GM19025 (cell line): ENCODE measurements around the gene CHD9.
A peak's percentile ranks its signal among the peaks of the same experiment; 100 is the strongest.
"Not testable (repeated sequence)": the region's sequence is repeated elsewhere in the genome, so short reads cannot be mapped to it uniquely, and the experiment has no call there.

Experiments used
- ATAC-seq: cut with Tn5 transposase; IDR thresholded peaks from one replicate; pipeline ENCODE4 v1.9.1; 2021; ENCODE audit warnings: mild to moderate bottlenecking, low read depth, moderate library complexity; ENCODE audit not compliant: unreplicated experiment

CHD9 gene

DNA sequence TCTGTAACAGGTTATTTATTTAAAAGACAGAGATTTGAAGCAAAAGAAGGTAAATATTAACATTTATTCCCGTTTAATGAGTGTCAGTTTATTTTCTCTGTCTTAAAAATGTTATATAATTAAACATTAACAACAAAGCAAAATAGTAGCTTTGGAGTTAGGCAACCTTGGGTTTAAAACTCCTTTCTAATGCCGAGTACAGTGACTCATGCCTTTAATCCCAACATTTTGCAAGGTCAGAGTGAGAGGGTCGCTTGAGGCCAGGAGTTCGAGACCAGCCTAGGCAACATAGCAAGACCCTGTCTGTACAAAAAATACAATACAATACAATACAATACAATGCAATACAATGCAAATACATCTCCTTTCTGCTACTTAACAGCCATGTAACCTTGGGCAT lies 128.7 kb downstream of the CHD9 start:
- no peak for ATAC-seq

DNA sequence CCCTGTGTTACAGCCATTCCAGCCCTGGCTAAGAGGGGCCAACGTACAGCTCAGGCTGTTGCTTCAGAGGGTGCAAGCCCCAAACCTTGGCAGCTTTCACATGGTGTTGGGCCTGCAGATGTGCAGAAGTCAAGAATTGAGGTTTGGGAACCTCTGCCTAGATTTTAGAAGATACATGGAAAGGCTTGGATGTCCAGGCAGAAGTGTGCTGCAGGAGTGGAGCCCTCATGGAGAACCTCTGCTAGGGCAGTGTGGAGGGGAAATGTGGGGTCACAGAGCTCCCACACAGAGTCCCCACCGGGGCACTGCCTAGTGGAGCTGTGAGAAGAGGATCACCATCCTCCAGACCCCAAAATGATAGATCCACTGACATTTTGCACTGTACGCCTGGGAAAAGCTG lies 130.9 kb downstream of the CHD9 start:
- ATAC-seq, result not testable (repeated sequence)

DNA sequence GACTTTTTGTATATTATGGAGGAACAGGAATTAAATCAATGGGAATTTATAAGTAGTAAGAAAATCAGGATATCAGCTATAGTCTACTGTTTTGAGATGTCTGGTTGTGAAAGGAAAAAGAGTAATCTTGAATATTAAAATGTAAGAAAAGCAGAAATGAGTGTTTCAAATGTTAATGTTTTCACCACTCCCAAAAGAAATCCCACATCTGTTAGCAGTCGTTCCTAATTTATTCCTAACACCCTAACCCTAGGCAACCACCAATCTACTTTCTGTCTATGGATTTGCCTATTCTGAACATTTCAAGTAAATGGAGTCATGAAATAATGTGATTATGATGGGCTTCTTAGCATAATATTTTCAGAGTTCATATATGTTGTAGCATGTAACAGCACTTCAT lies 133.0 kb downstream of the CHD9 start:
- no peak for ATAC-seq

DNA sequence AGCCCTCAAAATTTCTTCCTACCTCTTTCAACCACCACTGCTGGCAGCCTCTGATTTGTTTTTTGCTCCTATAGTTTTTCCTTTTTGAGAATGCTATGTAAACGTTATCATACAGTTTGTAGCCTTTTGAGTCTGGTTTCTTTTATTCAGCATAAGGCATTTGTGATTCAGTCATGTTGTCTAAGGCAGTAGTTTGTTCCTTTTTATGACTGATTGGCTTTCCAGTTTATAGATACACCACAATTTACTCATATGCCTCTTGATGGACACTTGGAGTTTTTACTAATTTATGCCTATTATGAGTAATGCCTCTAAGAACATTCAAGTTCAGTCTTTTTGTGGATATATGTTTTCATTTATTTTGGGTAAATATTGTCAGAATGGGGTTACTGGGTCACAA lies 136.6 kb downstream of the CHD9 start:
- ATAC-seq, result no peak

DNA sequence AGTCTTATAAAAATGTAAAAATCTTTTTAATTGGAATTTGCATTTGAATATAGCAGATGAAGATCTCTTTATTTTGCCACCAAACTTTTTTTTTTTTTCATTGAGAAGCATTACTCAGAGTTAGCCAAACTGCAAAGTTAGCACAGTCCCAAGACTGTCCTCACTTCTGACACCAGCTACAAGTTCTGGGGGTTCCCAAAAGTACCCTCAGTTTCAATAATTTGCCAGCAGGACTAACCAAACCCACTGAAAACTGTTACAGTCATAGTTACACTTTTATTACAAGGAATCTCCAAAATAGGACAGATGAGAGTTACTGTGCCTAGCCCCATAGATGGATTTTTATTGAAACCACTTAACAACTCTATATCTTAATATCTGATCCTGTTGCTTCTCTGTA lies 144.1 kb downstream of the CHD9 start:
- no peak for ATAC-seq

DNA sequence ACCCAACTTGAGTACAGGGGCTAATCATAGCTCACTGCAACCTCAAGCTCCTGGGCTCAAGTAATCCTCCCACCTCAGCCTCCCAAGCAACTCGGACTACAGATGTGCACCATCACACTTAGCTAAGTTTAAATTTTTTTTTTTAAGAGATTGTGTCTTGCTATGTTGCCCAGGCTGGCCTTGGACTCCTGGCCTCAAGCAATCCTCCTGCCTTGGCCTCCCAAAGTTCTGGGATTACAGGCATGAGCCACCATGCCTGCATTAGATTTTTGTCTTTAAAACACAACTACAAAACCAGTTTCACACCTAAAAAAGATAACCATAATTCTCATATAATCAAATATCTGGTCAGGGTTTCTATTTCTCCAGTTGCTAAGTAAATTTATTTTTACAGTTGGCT lies 147.1 kb downstream of the CHD9 start:
- ATAC-seq, result no peak

DNA sequence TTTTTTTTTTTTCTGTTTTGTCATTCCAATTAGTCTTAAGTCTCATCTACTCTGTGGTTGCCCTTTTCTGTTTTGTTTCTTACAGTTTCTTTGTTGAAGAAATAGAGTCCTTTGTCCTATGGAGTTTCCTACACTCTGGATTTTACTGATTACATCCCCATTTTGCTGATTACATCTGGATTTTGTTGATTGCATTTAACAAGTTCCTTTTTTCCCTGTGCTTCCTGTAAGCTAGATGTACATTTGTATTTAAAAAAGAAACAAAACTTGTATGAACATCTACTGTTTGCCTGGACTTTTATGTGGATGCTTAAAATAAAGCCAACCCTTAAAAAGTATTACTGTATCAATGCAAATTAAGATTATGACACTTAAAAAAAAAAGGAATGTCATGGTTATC lies 147.6 kb downstream of the CHD9 start:
- ATAC-seq, result no peak

DNA sequence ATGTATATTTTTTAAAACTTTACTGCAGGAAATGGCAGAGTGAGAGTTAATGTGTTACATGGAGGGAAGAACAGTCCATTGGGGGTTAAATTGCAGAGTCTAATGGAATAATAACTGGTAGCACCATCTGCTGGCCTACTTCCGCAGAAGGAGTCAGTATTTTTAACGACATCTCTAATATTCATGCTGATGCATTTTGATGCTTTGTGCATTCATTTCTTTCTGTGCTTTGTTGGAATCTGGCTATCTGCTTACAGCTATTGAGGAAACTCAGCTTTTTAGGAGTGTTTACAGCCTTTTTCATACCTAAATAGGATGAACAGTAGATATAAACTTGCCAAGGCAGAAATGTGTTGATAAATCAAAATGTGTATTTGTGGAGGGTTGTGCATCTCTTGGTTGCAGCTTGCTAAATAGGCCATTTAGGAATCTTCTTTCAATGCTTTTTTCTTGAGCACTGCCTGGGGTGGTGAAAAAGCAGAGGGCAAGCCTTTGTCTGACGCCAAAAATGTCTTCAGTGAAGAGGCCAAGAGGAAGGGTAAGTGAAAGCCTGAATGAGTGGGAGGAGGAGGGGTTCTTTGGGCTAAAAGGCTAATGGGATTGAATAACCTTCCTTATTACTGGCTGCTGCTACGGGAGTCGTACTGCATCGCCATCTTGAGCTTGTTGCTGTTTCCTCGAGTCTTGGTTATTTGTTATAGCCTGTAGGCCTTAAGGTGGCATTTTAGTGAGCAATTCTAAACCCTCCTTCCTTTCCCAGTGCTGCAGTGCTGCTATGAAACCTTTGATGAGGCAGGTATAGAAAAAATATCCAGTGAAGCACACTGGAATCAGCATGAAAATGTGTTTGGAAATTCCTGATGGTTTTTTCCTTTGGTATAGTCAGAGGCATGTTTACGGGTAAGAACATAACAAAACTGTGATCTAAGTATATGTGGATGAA lies 153.3 kb downstream of the CHD9 start:
- ATAC-seq, result peak; percentile 85

DNA sequence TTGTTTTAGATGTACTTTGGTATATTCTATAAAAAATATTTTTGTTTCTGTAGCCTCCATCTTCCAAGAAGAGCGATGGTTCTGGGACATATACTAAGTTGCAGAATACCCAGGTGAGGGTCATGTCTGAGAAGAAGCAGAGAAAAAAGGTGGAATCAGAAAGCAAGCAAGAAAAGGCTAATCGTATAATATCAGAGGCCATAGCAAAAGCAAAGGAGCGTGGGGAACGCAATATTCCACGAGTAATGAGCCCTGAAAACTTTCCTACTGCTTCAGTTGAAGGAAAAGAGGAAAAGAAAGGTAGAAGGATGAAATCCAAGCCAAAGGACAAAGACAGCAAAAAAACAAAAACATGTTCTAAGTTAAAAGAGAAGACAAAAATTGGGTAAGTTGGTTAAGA lies 154.6 kb downstream of the CHD9 start:
- ATAC-seq, result no peak

DNA sequence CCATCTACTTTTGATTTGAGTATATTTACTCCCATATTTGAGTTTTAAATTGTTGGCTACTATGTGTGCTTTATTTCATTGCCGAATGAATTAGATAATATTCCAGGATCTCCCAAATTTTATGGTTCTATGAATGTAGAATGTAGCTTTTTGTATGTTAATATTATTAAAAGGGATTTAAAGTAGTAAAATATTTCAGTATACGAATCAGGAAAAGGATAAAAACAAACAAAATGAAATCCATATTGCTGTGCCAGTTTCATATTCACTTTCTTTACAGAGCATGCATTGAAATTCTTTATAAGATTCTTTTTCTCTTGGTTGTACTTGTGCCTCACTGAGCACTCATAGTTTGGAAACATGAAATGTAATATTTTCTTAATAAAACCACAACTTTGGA lies 155.1 kb downstream of the CHD9 start:
- ATAC-seq, result no peak

DNA sequence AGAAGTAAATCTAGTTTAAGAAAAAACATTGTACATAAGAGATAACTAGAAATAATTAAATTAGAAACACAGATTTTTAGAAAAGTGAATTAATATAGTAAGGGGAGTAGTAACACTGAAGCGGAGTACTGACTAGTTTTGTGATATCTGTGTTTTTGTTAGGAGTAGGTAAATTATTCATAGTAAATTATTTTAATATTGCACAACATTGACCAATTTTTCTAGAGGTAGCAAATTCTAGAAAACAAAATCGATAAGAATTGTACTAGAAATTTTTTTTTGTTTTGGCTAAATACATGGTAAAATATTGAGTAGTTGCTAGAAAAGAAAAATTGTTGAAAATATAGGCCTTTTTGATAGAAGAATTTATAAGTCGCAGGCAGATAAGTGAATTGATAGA lies 156.5 kb downstream of the CHD9 start:
- ATAC-seq, result no peak

DNA sequence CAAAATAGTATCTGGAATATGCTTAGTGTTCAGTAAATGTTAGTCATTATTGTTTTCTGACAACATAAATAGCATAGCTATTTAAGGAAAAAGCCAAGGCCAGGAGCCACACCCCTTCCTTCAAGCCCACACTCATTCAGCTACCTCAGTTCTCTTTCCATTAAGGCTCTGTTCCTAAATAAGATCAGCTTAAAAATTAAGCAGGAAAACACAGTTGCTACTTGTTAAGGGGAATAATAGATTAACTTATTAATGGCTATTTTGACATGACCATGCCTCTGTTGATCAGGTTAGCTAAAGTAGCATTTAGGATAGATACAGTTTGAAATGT lies 158.1 kb downstream of the CHD9 start:
- no peak for ATAC-seq

DNA sequence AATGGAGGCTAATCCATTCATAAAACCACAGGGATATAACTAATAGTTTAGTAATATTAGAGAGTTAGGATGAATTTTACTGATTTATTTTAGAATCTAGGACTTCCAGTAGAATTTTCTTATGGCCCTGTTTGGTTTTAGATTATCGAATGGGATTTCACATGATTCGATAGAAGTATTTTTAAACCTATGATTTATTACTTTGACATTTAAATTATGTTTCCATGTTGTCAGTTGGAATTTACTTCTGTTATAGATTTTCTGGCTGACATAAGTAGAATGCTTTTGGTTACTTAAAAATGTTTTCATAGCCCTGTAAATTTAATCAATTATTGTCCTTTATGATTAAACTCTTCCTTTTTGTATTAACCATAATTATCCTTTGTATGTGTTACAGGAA lies 158.8 kb downstream of the CHD9 start:
- ATAC-seq, result no peak

DNA sequence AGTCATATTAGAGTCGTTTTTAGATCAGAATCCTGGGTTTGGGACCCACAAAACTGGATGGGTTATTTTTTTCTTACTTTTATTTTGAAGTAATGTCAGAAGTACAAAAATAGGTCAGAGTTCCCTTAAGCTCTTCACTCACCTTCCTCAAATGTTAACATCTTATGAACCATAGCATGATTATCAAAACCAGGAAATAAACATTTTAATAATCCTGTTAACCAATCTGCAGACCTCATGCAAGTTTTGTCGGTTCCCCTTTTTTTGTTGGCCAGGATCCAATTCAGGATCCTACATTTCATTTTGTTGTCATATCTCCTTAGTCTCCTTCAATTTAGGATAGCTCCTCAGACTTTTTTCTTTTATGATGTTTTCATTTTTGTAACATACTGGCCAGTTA lies 162.0 kb downstream of the CHD9 start:
- no peak for ATAC-seq

DNA sequence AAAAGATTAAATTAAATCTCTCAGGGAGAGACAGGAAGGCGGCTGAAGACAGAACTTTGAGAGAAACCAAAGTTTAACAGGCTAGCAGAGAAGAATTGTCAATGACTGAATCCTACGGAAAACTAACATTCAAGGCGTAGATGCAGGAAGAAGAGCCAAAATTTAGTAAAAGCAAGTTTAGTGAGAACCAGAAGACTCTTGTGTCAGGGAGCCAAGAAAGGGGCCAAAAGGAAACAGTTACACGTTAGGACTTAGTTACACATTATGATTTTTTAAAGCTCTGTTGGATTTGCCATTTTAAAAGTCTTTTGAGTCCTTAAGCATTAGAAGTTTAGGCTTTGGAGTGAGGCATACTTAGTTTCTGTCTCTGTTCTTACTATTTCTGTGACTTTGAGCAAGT lies 164.6 kb downstream of the CHD9 start:
- ATAC-seq, result no peak

DNA sequence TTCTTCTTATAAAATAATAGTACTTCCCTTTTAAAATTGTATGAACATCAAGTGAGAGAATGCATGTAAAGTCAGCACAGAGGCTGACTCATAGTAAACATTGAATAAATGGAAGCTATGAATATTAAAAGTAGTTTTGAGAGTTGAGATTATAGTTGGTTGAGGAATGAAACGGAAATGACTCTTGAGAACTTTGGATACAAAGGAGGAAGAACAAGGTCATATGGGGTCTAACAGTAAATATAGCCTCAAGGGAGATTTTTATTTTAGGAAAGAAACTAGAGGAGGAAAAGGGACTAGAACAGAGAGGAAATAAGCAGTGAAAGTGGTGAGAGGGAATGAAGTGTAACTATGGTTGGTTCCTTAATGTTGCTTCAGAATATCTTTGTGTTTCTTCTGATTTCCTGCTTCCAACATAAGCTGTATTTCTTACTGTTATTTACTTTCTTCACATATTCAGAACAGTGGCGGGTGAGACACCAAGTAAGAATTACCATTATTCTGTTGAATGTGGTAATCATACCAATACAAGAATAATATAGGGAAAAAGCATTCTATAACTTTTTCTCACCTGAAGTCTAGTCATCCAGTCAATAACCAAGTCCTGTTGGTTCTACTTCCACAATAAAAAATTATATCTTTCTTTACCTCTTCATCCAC lies 165.1 kb downstream of the CHD9 start:
- no peak for ATAC-seq

DNA sequence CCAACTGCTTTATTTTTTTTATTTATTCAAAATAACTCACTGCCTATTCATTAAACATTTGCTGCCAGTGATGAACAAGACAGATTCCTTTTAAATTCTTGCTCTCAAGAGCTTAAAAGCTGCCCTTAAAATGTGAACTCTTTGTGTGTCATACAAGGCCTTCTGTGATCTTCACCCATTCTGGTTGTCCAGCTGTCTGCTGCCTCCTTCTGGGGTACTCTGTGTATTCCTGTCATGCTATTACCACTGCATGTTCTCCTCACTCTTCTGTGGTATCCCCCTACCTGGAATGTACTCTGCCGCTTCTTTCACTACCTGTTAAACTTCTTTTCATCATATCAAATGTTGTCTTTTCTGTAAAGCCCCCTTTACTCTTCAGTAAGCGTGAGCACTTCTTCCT lies 165.8 kb downstream of the CHD9 start:
- no peak for ATAC-seq

DNA sequence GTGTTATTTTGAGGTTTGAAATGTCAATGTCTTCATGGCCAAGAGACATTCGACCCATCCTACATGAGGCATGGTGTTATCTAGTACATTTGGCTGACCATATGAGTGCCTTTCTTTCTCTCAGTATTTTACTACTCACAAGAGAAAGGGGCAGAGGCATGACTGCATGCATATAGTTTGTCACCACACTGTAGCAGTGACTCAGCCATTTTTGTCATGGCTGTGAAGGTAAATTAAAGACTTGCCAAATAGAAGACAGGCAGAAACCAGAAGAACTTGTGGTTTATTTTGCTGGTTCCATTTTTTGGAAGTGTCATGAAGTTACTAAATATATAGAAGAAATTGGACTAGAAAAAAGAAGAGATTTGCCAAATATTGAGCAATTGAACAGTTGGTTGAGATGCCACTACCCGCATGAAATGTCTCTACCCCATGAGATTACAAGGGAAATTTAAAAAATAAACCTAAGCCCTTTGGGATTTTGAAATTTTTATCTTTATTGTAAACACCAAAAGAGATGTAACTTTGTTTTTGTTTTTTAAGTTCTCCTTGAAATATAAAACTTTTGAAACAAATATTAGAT lies 170.3 kb downstream of the CHD9 start:
- no peak for ATAC-seq

DNA sequence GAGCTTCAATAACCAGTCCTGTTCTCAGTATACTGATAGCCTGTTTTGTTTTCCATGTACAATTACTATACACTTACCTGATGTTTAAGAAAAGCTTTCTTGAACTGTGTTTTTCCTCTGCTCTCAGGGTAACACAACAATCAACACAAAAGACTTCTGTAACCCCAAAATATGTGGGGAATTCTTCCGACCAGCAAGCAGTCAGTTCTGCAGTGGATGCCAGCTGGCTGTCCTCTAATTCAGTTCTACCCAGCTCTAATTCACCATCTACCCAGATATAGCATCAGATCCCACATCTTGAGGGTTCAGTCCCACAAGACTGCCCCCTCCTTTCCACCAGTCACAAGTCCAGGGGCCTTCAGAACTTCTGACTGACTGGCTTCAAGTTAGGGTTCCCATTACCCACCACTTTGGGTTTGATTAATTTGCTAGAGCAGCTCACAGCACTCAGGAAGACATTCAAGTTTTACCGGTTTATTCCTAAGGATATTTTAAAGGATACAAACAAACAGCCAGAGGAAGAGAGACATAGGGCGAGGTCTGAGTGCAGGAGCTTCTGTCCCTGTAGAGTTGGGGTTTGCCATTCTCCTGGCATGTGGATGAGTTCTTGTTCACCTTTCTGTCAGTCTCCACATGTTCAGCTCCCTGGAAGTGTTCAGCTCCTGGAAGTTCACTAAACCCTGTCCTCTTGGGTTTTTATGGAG lies 178.2 kb downstream of the CHD9 start:
- no peak for ATAC-seq

DNA sequence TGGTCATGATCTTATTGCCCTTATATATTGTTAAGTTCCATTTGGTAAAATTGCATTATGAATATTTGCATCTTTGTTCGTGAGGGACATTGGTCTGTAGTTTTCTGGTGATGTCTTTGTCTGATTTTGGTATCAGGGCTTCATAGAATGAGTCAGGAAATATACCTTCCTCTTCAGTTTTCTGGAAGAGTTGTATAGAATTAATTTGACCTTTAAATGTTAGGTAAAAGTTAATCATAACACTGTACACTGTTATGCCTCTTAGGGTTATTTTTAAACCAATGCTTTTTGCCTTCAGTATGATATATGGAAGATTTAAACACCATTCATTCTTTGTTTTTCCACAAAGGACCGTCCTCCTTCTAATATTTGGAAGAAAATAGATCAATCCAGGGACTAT lies 180.0 kb downstream of the CHD9 start:
- ATAC-seq, result no peak

DNA sequence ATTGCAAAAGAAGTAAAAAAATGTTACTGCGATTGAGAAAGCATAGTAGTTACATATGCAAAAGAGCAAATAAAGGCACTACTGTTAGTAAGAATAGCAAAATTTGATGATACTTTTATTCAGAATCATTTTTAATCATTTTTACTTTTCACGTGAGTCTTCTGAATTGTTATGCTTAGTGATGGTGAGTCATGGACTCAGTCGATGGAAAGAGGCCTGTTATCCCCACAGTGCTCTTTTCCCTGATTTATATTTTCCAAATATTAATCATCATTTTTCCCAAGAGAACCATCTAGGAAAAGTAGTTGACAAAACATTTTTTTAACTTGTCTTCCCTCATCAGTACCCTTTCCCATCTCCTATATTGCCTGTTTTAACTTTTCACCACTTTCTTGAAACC lies 181.1 kb downstream of the CHD9 start:
- no peak for ATAC-seq
